ENCODE results near the gene CHMP3. TPM values are rescaled to one million over a fixed set of nuclear protein-coding genes. Genes with fewer than 3 reads are reported as not detected.

The CHMP3 gene
- total and polyA plus RNA-seq, 4 donors = 92.7 to 202 (median 146) TPM

DNA sequence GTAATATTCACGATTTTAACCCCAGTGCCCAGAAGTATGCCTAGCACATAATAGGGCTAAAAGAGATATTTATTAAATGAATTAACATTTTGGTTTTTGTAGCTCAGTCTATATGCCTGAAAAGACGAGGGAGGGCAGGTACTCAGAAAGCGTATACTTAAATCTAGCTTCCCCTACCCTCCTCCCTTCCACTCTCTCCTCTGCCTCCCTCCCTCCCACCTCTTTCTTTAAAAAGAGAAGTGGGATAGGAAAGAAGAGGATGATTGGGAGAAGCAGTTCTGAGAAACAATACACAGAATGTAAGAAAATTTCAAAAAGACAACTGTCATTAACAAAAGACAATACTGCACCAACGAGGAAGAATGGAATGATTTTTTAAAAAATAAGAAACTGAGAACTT is 39.8 kb downstream of the CHMP3 start:
- no peaks in the 10 kb centered on the region for H3K4me1 ChIP-seq (ENCODE audit: control insufficient read depth in 1 of 2, insufficient read depth in 2 of 2, low read length in 2 of 2)
- no peaks in the 10 kb centered on the region for H3K27me3 ChIP-seq (ENCODE audit: control insufficient read depth in 1 of 2, insufficient read depth in 2 of 2, low read length in 1 of 2)
- ATAC-seq (ENCODE audit: low FRiP score) (no peak), DNase-seq (no peak)
- WGBS, 2 donors = 90 to 97% methylated on average over 4 of the region's 4 CpGs
- H3K4me3 ChIP-seq (ENCODE audit: low read length in 2 of 2) = no peak overlapping the region
- no peaks in the 10 kb centered on the region for H3K9me3 ChIP-seq (ENCODE audit: control insufficient read depth, low read length)
- intact Hi-C loops (cut with DNase I) = no loop called here
- H3K36me3 ChIP-seq (ENCODE audit: control insufficient read depth in 1 of 2, insufficient read depth in 2 of 2, low read length in 1 of 2) = peaks cover 0 to 4% of the 10 kb centered on the region in 2 donors
- H3K27ac ChIP-seq (ENCODE audit: low read depth in 1 of 2, low read length in 2 of 2) = no peak overlapping the region

DNA sequence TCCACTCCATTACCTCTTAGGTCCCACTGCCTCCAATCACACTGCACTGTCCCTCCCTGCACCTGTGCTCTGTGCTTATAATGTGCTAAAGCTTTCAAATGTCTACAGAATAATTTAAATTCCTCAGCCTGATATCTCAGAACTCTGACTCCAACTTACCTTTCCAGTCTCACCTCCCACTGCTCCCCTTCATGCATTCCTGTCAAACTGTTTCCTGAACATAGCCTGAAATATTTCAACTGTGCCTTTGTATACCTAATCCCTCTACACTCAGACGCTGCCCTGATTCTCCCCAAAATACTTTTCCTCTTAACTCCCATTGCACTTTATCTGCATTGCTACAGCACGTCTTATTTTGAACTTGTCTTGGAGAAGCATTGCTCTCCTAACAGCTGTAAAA is 40.5 kb downstream of the CHMP3 start:
- no peaks in the 10 kb centered on the region for H3K4me1 ChIP-seq (ENCODE audit: control insufficient read depth in 1 of 2, insufficient read depth in 2 of 2, low read length in 2 of 2)
- peaks cover 0 to 4% of the 10 kb centered on the region in 2 donors for H3K36me3 ChIP-seq (ENCODE audit: control insufficient read depth in 1 of 2, insufficient read depth in 2 of 2, low read length in 1 of 2)
- H3K9me3 ChIP-seq (ENCODE audit: control insufficient read depth, low read length) = no peaks in the 10 kb centered on the region
- no peak for DNase-seq
- intact Hi-C loops (cut with DNase I) = no loop called here
- WGBS, 2 donors = 86% methylated on average over 2 of the region's 2 CpGs
- H3K27ac ChIP-seq (ENCODE audit: low read depth in 1 of 2, low read length in 2 of 2) = no peak overlapping the region
- no peak overlapping the region for H3K4me3 ChIP-seq (ENCODE audit: low read length in 2 of 2)
- no peak for ATAC-seq (ENCODE audit: low FRiP score)
- no peaks in the 10 kb centered on the region for H3K27me3 ChIP-seq (ENCODE audit: control insufficient read depth in 1 of 2, insufficient read depth in 2 of 2, low read length in 1 of 2)

DNA sequence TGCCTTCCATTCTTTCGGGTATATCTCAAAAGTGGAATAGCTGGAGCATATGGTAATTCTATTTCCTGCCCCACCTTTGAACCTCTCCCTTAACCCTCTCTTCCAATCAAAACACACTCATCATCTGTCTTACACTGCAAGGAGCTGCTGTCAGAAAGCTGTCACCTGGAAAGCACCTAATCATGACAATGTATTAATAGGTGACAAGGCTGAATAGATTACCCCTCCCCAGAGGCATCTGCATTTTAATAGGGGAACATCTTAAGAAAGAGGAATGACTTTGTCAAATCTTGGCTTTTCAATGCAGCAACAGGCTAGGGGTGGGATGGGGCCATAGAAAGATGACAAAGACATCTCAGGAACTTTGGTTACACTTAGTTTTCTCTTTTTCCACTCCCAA is 41.3 kb downstream of the CHMP3 start:
- ATAC-seq (ENCODE audit: low FRiP score) (no peak), DNase-seq (no peak)
- no peaks in the 10 kb centered on the region for H3K27me3 ChIP-seq (ENCODE audit: control insufficient read depth in 1 of 2, insufficient read depth in 2 of 2, low read length in 1 of 2)
- no peak overlapping the region for H3K4me3 ChIP-seq (ENCODE audit: low read length in 2 of 2)
- H3K4me1 ChIP-seq (ENCODE audit: control insufficient read depth in 1 of 2, insufficient read depth in 2 of 2, low read length in 2 of 2) = no peaks in the 10 kb centered on the region
- intact Hi-C loops (cut with DNase I) = no loop called here
- no peak overlapping the region for H3K27ac ChIP-seq (ENCODE audit: low read depth in 1 of 2, low read length in 2 of 2)
- H3K36me3 ChIP-seq (ENCODE audit: control insufficient read depth in 1 of 2, insufficient read depth in 2 of 2, low read length in 1 of 2) = peaks cover 0 to 4% of the 10 kb centered on the region in 2 donors
- 91% methylated on average over 1 of the region's 1 CpG for WGBS, 2 donors
- H3K9me3 ChIP-seq (ENCODE audit: control insufficient read depth, low read length) = no peaks in the 10 kb centered on the region

DNA sequence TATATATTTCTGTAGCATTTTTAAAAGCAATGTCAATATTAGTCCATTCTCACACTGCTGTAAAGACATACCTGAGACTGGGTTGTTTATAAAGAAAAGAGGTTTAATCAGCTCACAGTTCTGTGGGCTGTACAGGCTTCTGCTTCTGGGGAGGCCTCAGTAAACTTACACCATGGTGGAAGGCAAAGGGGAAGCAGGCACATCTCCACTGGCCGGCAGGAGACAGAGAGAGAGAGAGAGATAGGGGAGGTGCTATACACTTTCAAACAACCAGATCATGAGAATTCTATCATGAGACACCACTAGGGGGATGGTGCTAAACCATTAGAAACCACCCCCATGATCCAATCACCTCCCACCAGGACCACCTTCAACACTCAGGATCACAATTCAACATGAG is 43.1 kb downstream of the CHMP3 start:
- Histone ChIP-seq H3K27me3 (ENCODE audit: control insufficient read depth in 1 of 2, insufficient read depth in 2 of 2, low read length in 1 of 2) (no peaks in the 10 kb centered on the region), H3K4me3 (ENCODE audit: low read length in 2 of 2) (no peak overlapping the region), H3K27ac (ENCODE audit: low read depth in 1 of 2, low read length in 2 of 2) (no peak overlapping the region), H3K9me3 (ENCODE audit: control insufficient read depth, low read length) (no peaks in the 10 kb centered on the region), H3K36me3 (ENCODE audit: control insufficient read depth in 1 of 2, insufficient read depth in 2 of 2, low read length in 1 of 2) (peaks cover 0 to 3% of the 10 kb centered on the region in 2 donors), H3K4me1 (ENCODE audit: control insufficient read depth in 1 of 2, insufficient read depth in 2 of 2, low read length in 2 of 2) (no peaks in the 10 kb centered on the region)
- DNase-seq (no peak), ATAC-seq (ENCODE audit: low FRiP score) (no peak)
- WGBS, 2 donors = 86 to 100% methylated on average over 1 of the region's 1 CpG
- intact Hi-C loops (cut with DNase I) = no loop called here

DNA sequence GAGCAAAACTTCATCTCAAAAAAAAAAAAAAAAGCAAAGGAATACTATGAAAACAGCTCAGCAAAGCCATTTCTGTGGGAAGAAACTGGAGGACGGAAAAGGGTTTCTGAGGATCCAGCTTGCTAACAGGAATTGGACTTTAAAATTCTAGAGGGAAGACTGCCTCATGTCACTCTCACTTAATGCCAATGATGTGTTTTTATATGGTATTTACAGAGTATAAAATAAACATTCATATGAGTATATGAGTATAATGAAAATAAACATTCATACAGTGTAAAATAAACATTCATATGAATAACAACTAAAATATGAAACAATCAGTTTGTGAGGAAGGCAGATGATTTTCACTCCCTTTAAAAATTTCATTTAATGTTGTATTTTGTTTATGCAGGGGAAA is 43.9 kb downstream of the CHMP3 start:
- H3K4me3 ChIP-seq (ENCODE audit: low read length in 2 of 2) = no peak overlapping the region
- intact Hi-C loops (cut with DNase I) = no loop called here
- no peak overlapping the region for H3K27ac ChIP-seq (ENCODE audit: low read depth in 1 of 2, low read length in 2 of 2)
- ATAC-seq (ENCODE audit: low FRiP score) (no peak), DNase-seq (no peak)
- no peaks in the 10 kb centered on the region for H3K27me3 ChIP-seq (ENCODE audit: control insufficient read depth in 1 of 2, insufficient read depth in 2 of 2, low read length in 1 of 2)
- no peaks in the 10 kb centered on the region for H3K4me1 ChIP-seq (ENCODE audit: control insufficient read depth in 1 of 2, insufficient read depth in 2 of 2, low read length in 2 of 2)
- WGBS, 2 donors = 32 to 50% methylated on average over 1 of the region's 1 CpG
- peaks cover 0 to 3% of the 10 kb centered on the region in 2 donors for H3K36me3 ChIP-seq (ENCODE audit: control insufficient read depth in 1 of 2, insufficient read depth in 2 of 2, low read length in 1 of 2)
- no peaks in the 10 kb centered on the region for H3K9me3 ChIP-seq (ENCODE audit: control insufficient read depth, low read length)

DNA sequence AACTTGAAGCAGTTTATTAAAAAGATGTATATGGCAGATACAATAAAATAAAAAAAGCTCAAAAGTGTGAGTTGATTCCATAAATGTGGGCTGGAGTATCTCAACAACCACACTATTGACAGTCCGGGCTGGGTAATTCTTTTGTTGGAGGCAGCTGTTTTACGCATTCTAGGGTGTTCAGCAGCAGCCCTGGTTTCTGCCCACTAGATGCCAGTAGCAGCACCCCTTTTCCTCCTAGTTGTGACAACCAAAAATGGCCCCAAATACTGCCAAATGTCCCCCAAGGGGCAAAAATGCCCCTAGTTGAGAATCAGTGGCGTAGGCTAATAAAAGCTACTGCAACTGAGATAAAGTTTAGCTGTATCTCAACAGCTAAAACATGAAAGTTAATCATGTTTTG is 44.8 kb downstream of the CHMP3 start:
- Histone ChIP-seq H3K4me1 (ENCODE audit: control insufficient read depth in 1 of 2, insufficient read depth in 2 of 2, low read length in 2 of 2) (peaks cover 0 to 2% of the 10 kb centered on the region in 2 donors), H3K36me3 (ENCODE audit: control insufficient read depth in 1 of 2, insufficient read depth in 2 of 2, low read length in 1 of 2) (peaks cover 0 to 3% of the 10 kb centered on the region in 2 donors), H3K4me3 (ENCODE audit: low read length in 2 of 2) (no peak overlapping the region), H3K27me3 (ENCODE audit: control insufficient read depth in 1 of 2, insufficient read depth in 2 of 2, low read length in 1 of 2) (no peaks in the 10 kb centered on the region), H3K27ac (ENCODE audit: low read depth in 1 of 2, low read length in 2 of 2) (no peak overlapping the region), H3K9me3 (ENCODE audit: control insufficient read depth, low read length) (no peaks in the 10 kb centered on the region)
- 82 to 87% methylated on average over 3 of the region's 3 CpGs for WGBS, 2 donors
- DNase-seq (no peak), ATAC-seq (ENCODE audit: low FRiP score) (no peak)
- intact Hi-C loops (cut with DNase I) = no loop called here

DNA sequence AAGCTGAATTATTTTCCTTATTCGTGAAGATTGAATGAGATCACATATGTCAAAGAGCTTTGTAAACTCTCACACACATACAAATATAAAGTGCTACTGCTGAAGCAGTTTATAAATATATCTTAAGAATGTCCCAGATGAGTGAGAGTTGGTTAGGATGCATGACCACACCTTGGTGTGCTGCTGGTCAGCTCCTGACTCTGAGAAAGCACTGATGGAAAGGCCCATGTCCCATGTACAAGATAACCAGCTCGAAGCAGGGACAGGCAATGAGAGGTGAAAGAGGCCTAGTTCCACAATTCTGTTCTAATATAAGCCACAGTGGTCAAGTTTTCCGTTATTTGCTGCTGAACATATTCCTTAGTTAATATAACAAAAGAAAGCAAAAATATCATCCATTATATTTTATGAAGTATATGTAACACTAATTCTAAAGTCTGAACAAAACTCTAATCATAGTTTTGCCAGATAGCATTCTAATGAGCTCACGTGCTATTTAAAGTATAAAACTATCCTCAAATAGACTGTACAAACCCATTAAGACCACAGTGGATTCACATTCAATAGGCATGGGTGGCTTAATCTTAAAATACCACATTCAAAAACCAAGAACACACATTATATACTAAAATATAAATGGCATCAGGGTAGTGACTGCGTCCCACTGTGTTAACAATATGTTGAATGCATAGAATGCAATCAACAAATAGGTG is 49.1 kb downstream of the CHMP3 start:
- Histone ChIP-seq H3K4me1 (ENCODE audit: control insufficient read depth in 1 of 2, insufficient read depth in 2 of 2, low read length in 2 of 2) (peaks cover 0 to 2% of the 10 kb centered on the region in 2 donors), H3K9me3 (ENCODE audit: control insufficient read depth, low read length) (no peaks in the 10 kb centered on the region), H3K36me3 (ENCODE audit: control insufficient read depth in 1 of 2, insufficient read depth in 2 of 2, low read length in 1 of 2) (peaks cover 0 to under 1% of the 10 kb centered on the region in 2 donors), H3K4me3 (ENCODE audit: low read length in 2 of 2) (no peak overlapping the region), H3K27ac (ENCODE audit: low read depth in 1 of 2, low read length in 2 of 2) (no peak overlapping the region), H3K27me3 (ENCODE audit: control insufficient read depth in 1 of 2, insufficient read depth in 2 of 2, low read length in 1 of 2) (no peaks in the 10 kb centered on the region)
- intact Hi-C loops (cut with DNase I) = no loop called here
- no peak for DNase-seq
- no peak for ATAC-seq (ENCODE audit: low FRiP score)
- WGBS, 2 donors = 61 to 62% methylated on average over 5 of the region's 5 CpGs

DNA sequence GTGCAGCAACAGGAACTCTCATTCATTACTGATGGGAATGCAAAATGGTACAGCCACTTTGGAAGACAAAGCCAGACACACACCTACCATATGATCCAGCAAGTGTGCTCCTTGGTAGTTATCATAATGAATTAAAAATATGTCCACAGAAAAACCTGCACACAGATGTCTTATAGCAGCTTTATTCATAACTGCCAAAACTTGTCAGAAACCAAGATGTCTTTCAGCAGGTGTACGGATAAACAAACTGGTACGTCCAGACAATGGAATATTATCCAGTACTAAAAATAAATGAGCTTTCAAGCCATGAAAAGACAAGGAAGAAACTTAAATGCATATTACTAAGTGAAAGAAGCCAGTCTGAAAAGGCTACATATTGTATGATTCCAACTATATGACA is 50.4 kb downstream of the CHMP3 start:
- Histone ChIP-seq H3K27me3 (ENCODE audit: control insufficient read depth in 1 of 2, insufficient read depth in 2 of 2, low read length in 1 of 2) (no peaks in the 10 kb centered on the region), H3K27ac (ENCODE audit: low read depth in 1 of 2, low read length in 2 of 2) (no peak overlapping the region), H3K36me3 (ENCODE audit: control insufficient read depth in 1 of 2, insufficient read depth in 2 of 2, low read length in 1 of 2) (peaks cover 0 to 2% of the 10 kb centered on the region in 2 donors), H3K9me3 (ENCODE audit: control insufficient read depth, low read length) (no peaks in the 10 kb centered on the region), H3K4me3 (ENCODE audit: low read length in 2 of 2) (no peak overlapping the region), H3K4me1 (ENCODE audit: control insufficient read depth in 1 of 2, insufficient read depth in 2 of 2, low read length in 2 of 2) (peaks cover 0 to 2% of the 10 kb centered on the region in 2 donors)
- ATAC-seq (ENCODE audit: low FRiP score) (no peak), DNase-seq (no peak)
- intact Hi-C loops (cut with DNase I) = no loop called here
- 85% methylated on average over 2 of the region's 2 CpGs for WGBS, 2 donors

DNA sequence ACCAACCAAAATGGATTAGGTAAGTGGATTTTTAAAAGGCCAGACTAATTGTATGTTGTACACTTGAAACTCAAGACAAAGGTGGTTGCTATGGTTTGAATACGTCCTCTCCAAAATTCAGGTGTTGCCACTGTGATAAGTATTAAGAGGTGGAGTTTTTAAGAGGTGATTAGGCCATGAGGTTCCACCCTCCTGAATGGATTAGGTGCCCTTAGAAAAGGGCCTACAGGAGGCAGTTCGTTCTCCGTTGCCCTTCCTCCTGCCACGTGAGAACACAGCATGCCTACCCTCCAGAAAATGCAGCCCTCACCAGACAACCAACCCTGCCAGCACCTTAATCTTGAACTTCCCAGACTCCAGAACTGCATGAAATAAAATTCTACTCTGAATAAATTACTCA is 51.2 kb downstream of the CHMP3 start:
- no peaks in the 10 kb centered on the region for H3K27me3 ChIP-seq (ENCODE audit: control insufficient read depth in 1 of 2, insufficient read depth in 2 of 2, low read length in 1 of 2)
- no peaks in the 10 kb centered on the region for H3K9me3 ChIP-seq (ENCODE audit: control insufficient read depth, low read length)
- DNase-seq = no peak
- WGBS, 2 donors = 95 to 97% methylated on average over 4 of the region's 4 CpGs
- no peak for ATAC-seq (ENCODE audit: low FRiP score)
- H3K4me3 ChIP-seq (ENCODE audit: low read length in 2 of 2) = no peak overlapping the region
- H3K36me3 ChIP-seq (ENCODE audit: control insufficient read depth in 1 of 2, insufficient read depth in 2 of 2, low read length in 1 of 2) = peaks cover 0 to 3% of the 10 kb centered on the region in 2 donors
- no peak overlapping the region for H3K27ac ChIP-seq (ENCODE audit: low read depth in 1 of 2, low read length in 2 of 2)
- intact Hi-C loops (cut with DNase I) = no loop called here
- H3K4me1 ChIP-seq (ENCODE audit: control insufficient read depth in 1 of 2, insufficient read depth in 2 of 2, low read length in 2 of 2) = peaks cover 0 to 2% of the 10 kb centered on the region in 2 donors

Data from aorta (tissue), 5 donors.